PC-3 (cell line): ENCODE measurements around the gene PLD1.

Source experiments
- CTCF ChIP-seq: fragments of 300-600 bp; sonication (generic); conservative IDR thresholded peaks from 2 replicates; pipeline ENCODE4 v1.5.1; 2017; ENCODE audit warnings: antibody characterized with exemption, low read depth, mild to moderate bottlenecking, low read length
- EZH2 ChIP-seq: fragments of 300-600 bp; sonication (generic); IDR thresholded peaks from one replicate; pipeline ENCODE4 v1.6.1; 2017; ENCODE audit warnings: antibody characterized with exemption, mild to moderate bottlenecking, low read length; ENCODE audit not compliant: unreplicated experiment

GRCh38 chr3:171811295-171811912 is 1.1 kb upstream of the PLD1 start:
- TF ChIP-seq CTCF (no peak), EZH2 (no peak)
